Measurements from ENCODE around the gene TRIP13. TPM values are rescaled to one million over a fixed set of nuclear protein-coding genes. Genes with fewer than 3 reads are reported as not detected.
A peak's percentile ranks its signal among the peaks of the same experiment; 100 is the strongest.

The TRIP13 gene
- total RNA-seq, 1 donor, result 32.5 TPM

- TF ChIP-seq, protein P1, sequence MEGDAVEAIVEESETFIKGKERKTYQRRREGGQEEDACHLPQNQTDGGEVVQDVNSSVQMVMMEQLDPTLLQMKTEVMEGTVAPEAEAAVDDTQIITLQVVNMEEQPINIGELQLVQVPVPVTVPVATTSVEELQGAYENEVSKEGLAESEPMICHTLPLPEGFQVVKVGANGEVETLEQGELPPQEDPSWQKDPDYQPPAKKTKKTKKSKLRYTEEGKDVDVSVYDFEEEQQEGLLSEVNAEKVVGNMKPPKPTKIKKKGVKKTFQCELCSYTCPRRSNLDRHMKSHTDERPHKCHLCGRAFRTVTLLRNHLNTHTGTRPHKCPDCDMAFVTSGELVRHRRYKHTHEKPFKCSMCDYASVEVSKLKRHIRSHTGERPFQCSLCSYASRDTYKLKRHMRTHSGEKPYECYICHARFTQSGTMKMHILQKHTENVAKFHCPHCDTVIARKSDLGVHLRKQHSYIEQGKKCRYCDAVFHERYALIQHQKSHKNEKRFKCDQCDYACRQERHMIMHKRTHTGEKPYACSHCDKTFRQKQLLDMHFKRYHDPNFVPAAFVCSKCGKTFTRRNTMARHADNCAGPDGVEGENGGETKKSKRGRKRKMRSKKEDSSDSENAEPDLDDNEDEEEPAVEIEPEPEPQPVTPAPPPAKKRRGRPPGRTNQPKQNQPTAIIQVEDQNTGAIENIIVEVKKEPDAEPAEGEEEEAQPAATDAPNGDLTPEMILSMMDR (IDR thresholded peaks at IDR 0.05; ENCODE audit: insufficient read depth, low read length), result no peak
- peak; percentile 97 for DNase-seq (ENCODE audit: low read depth)
- H3K4me3 ChIP-seq (ENCODE audit: low read depth, low read length), result no peak overlapping the region
These were observed 71.2 kb downstream of the TRIP13 start for GRCh38 chr5:963673-964531.

GRCh38 chr5:964821-965220 lies 72.1 kb downstream of the TRIP13 start:
- no peak overlapping the region for H3K4me3 ChIP-seq (ENCODE audit: low read depth, low read length)
- DNase-seq (ENCODE audit: low read depth), result no peak
- TF ChIP-seq, protein P1 (IDR thresholded peaks at IDR 0.05; ENCODE audit: insufficient read depth, low read length), result no peak

GRCh38 chr5:965604-966344 lies 73.1 kb downstream of the TRIP13 start:
- TF ChIP-seq, protein P1 (IDR thresholded peaks at IDR 0.05; ENCODE audit: insufficient read depth, low read length), result no peak
- DNase-seq (ENCODE audit: low read depth), result no peak
- no peak overlapping the region for H3K4me3 ChIP-seq (ENCODE audit: low read depth, low read length)

- DNase-seq (ENCODE audit: low read depth), result no peak
- no peak overlapping the region for H3K4me3 ChIP-seq (ENCODE audit: low read depth, low read length)
- TF ChIP-seq, protein P1 (IDR thresholded peaks at IDR 0.05; ENCODE audit: insufficient read depth, low read length), result no peak
These were observed 73.6 kb downstream of the TRIP13 start for GRCh38 chr5:966345-966710.

DNA sequence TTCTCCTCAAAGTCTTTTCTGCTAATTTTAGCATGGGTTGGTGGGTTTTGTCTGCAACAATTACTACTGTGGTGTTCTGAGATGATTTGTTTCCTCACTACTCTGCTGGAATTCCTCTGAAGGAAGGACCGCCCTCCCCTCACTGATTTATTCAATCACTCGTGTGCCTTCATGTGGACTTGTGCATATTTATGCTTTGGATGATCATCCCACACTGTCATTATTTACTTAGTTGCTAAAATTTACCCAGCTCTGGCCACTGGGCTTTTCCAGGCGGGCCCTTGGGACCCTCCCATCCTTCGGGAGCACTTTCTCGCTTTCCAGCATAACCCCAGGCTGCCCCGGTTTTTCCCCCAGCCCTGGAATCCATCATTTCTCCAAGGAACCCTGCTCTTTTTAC lies 74.3 kb downstream of the TRIP13 start:
- DNase-seq (ENCODE audit: low read depth), result no peak
- TF ChIP-seq, protein P1 (IDR thresholded peaks at IDR 0.05; ENCODE audit: insufficient read depth, low read length), result no peak
- H3K4me3 ChIP-seq (ENCODE audit: low read depth, low read length), result no peak overlapping the region

Other genes with a start within 250 kb of the TRIP13 start
- not detected in 2 replicates for gene TPPP, start 199.5 kb upstream of the TRIP13 start, total RNA-seq (ENCODE audit: low replicate concordance)
- under 0.01 and 0.74 TPM in 2 replicates for gene ZDHHC11B, start 108.2 kb upstream of the TRIP13 start, total RNA-seq (ENCODE audit: low replicate concordance)
- gene ZDHHC11, start 41.9 kb upstream of the TRIP13 start, total RNA-seq (ENCODE audit: low replicate concordance), result 0.36 and 0.65 TPM in 2 replicates
- 26.8 and 119 TPM in 2 replicates for gene BRD9, start 83 bp upstream of the TRIP13 start, total RNA-seq (ENCODE audit: low replicate concordance)
- 0.81 TPM in 1 of 2 replicates, not detected in the other for gene NKD2, start 115.9 kb downstream of the TRIP13 start, total RNA-seq (ENCODE audit: low replicate concordance)
- 3.4 and 9.8 TPM in 2 replicates for gene SLC12A7, start 219.2 kb downstream of the TRIP13 start, total RNA-seq (ENCODE audit: low replicate concordance)